DMS79 (cell line): ENCODE data around the gene ARHGAP27.
"Not testable (repeated sequence)": the region's sequence is repeated elsewhere in the genome, so short reads cannot be mapped to it uniquely, and the experiment has no call there.

Experiments
- DNase-seq: peaks from one replicate; lab custom pipeline; 2025; lab: John Stamatoyannopoulos, UW

ARHGAP27 gene, protein sequence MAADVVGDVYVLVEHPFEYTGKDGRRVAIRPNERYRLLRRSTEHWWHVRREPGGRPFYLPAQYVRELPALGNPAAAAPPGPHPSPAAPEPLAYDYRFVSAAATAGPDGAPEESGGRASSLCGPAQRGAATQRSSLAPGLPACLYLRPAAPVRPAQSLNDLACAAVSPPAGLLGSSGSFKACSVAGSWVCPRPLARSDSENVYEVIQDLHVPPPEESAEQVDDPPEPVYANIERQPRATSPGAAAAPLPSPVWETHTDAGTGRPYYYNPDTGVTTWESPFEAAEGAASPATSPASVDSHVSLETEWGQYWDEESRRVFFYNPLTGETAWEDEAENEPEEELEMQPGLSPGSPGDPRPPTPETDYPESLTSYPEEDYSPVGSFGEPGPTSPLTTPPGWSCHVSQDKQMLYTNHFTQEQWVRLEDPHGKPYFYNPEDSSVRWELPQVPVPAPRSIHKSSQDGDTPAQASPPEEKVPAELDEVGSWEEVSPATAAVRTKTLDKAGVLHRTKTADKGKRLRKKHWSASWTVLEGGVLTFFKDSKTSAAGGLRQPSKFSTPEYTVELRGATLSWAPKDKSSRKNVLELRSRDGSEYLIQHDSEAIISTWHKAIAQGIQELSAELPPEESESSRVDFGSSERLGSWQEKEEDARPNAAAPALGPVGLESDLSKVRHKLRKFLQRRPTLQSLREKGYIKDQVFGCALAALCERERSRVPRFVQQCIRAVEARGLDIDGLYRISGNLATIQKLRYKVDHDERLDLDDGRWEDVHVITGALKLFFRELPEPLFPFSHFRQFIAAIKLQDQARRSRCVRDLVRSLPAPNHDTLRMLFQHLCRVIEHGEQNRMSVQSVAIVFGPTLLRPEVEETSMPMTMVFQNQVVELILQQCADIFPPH

GRCh38 chr17:45432405-45433158 is at the start of gene ARHGAP27:
TSS of gene ARHGAP27 (minus strand) at chr17:45432870. CDS start at chr17:45430279, 2,591 bp downstream.
- no peak for DNase-seq

GRCh38 chr17:45482317-45482716 is 49.6 kb upstream of the ARHGAP27 start:
- DNase-seq, result not testable (repeated sequence)

GRCh38 chr17:45475436-45475835 is 42.8 kb upstream of the ARHGAP27 start:
- DNase-seq, result not testable (repeated sequence)

GRCh38 chr17:45472249-45472648 is 39.6 kb upstream of the ARHGAP27 start:
- not testable (repeated sequence) for DNase-seq

DNA sequence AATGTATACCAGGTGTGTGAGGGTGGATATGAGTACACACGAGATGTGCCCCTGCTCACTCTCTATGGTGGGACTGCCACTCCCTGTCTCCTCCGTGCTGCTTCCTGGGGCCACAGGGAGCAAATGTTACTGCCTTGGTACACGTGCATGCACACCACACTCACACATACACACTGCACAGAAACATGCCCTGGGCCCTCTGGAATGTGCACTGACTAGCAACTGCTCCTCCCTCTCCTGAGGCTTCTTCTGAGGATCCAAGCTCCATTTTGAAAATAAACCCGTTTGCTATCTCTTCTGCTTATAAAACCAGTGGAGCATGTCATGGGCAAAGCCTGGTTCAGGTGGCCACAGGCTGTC is 36.5 kb upstream of the ARHGAP27 start:
- not testable (repeated sequence) for DNase-seq

DNA sequence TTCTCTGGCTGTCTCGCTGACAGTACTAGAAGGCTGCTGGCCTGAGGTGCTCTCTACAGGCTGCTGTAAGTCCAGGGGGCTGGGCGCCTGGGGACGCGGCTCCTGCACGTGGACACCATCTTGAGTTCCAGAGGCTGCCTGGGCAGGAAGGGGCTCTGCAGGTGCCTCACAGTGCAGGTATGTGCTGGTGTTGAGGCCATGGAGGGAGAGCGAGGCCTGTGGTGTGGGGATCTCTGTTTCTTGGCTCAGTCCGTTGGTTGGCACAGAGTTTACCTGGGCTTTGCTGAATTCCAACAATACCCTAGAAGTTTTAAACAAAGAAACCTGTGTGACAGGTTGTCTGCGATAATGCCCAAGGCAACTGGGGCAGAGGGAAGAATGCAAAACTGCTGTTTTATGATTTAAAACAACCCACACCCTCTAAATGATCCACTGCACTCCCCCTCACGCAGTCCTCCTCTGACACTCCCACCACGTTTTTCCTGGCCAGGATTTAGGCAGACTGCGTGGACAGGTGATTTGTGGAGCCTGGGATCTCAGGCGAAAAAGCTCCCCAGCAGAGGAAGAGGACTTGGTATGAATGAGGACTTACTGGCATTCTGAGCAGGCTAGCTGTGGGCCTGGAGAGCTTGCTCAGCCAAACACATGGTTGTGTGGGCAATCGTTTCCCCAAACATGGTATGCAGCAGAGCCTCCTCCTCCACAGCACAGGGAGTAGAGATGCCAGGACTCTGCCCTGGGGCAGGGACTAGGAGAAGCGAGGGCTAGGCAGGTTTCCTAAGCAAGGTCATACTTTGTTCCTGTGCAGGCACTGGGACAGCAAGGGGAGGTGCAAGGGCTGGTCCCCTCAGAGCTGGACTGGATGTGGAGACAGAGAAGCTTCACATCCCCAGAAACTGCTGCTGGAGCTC is 35.9 kb upstream of the ARHGAP27 start:
- DNase-seq, result not testable (repeated sequence)

DNA sequence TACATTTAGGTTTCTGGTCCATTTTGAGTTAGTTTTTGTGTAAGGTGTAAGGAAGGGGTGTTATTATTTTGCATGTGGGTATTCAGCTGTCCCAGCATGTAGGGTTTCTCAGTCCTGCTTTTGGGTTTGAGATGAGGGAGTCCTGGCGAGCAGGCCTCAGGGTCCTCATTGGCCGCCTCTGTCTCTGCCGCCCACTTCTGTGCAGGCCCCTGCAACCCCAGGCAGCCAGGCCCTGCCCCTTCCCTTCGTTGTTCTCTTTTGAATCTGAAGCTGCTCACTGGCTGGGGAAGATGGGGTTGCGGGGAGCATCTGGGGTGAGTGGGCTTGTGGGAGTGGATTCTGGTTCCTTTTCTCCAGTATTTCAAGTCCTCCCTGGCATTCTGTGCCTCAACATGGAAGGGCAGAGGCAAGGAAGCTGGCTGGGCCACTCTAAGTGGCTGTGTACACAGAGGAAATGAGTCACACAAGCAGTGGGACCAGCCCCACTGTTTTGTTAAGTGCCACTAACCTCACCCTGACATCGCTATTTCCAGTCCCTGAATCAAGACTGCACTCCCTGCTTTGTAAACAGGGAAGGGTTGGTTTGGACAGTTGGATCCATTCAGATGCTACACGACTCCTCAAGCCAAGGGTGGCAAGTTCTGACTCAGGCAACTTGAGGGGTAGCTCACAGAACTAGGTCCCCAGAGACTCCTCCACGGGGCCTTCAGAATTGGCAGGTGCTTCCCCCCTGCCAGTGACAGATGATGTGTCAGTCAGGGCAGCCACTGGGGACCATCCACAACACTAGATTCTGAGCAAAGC is 29.1 kb upstream of the ARHGAP27 start:
- peak; percentile 29 for DNase-seq

DNA sequence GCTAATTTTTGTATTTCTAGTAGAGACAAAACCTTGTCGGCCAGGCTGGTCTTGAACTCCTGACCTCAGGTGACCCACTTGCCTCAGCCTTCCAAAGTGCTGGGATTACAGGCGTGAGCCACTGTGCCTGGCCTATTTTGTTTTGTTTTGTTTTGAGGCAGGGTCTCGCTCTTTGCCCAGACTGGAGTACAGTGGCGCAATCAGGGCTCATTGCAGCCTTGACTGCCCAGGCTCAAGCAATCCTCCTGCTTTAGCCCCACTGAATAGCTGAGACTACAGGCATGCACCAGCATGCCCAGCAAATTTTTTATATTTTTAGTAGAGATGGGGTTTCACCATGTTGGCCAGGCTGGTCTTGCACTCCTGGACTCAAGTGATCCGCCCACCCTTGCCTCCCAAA is 27.8 kb upstream of the ARHGAP27 start:
- not testable (repeated sequence) for DNase-seq

GRCh38 chr17:45454341-45454740 is 21.7 kb upstream of the ARHGAP27 start:
- not testable (repeated sequence) for DNase-seq

GRCh38 chr17:45453731-45454130 is 21.1 kb upstream of the ARHGAP27 start:
- not testable (repeated sequence) for DNase-seq

DNA sequence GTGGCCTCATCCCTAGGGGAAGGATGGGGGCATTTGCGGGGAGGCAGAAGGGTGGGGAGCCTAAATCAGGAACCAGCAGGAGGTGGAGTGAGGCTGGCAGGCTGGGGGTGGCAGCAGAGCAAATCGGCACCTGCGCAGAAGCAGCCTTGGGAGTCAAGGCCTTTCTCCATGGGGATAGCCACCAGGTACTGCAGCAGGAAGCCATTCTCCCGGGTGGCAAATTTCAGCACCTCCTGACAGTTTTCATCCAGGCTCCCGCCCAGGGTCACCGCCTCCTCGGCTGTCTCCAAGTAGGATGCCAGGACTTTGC is 20.5 kb upstream of the ARHGAP27 start:
- not testable (repeated sequence) for DNase-seq

DNA sequence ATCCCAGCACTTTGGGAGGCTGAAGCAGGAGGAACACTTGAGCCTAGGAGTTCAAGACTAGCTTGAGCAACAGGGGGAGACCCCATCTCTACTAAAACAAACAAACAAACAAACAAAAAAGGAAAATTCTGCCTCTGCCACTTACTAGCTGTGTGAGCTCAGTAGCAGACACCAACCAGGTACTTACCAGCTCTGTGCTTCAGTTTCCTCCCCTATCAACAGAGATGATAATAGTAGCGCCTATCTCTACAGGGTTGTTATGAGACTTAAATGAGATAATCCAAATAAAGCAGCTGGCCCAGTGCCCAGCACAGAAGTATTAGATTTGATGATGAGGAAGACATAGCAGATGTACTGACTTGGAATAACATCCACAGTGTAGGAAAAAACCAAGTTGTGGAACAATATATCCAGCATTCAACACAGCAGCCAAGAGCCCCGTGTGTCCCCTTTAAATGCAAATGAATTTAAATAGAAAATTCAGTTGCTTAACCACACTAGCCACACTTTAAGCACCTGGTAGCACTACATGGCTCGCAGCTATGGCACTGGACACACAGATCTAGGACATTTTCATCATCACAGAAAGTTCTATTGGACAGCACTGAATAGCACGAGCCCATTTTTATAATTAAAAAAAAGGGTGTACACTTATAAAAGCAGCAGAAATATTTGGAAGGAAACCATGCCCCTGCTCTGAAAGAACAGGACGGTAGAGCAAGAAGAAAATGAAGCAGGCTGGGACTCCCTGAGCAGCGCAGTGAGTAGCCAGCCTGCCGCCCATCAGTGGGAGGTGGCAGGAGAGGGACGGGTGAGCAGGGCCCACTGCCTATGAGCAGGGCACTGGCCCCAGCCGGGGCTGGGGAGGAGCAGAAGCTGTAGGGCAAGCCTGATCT is 19.9 kb upstream of the ARHGAP27 start:
- not testable (repeated sequence) for DNase-seq

DNA sequence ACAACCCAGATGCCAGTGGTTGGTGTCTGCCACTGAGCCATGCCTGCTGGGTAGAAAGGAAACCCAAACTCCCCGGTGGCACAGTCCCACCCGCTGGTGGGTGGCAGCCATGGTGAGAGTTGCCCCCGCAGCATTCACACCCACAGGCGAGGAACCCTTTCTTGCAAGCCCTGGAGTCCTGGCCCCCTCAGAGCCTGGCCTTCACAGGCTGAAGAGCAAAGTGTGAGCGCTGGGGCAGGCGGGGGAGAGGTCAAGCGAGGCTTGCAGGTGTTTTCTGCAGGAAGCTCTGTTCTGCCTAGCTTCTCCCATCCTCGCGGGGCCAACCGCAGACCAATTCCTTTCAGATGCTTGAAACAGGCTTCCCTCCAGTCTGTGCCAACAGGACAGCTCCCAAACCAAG is 19.0 kb upstream of the ARHGAP27 start:
- not testable (repeated sequence) for DNase-seq

- no peak for DNase-seq
Observed at GRCh38 chr17:45451131-45451530, 18.5 kb upstream of the ARHGAP27 start.

GRCh38 chr17:45449708-45450329 is 17.1 kb upstream of the ARHGAP27 start:
- not testable (repeated sequence) for DNase-seq

DNA sequence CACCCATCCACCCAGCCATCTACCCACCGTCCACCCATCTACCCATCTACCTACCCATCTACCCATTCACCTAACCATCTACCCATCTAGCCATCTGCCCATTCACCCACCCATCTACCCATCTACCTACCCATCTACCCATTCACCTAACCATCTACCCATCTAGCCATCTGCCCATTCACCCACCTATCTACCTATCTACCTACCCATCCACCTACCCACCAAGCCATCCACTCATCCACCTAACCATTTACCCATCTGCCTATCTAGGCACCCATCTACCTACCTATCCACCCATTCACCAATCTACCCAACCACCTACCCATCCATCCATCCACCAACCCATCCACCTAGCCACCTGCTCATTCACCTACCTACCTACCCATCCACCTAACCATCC is 16.6 kb upstream of the ARHGAP27 start:
- DNase-seq, result not testable (repeated sequence)

GRCh38 chr17:45448483-45448882 is 15.8 kb upstream of the ARHGAP27 start:
- not testable (repeated sequence) for DNase-seq

DNA sequence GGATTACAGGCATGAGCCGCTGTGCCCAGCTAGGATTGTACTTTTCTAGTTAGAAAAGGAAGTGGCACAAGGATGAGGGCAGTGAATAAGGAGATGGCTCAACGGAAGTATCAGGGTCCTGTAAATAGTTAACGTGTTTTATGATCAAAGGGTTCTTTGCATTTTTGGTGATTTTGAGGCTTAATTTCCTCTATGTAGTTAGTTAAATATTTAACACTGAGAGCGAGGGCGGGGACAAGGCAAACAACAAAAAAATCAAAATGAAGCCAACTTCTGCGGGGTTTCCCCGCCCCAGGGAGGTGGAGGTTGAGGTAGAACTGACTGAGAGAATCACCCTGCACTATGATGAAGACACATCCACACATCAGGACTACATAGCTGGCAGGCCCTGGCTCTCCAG is 15.4 kb upstream of the ARHGAP27 start:
- not testable (repeated sequence) for DNase-seq

GRCh38 chr17:45447650-45448049 is 15.0 kb upstream of the ARHGAP27 start:
- not testable (repeated sequence) for DNase-seq
